B cell (primary cell): Measurements from ENCODE around the gene POLR2B. TPM values are rescaled to one million over a fixed set of nuclear protein-coding genes. Genes with fewer than 3 reads are reported as not detected.

Experiments
- ATAC-seq: fragments of 200-7000 bp; cut with Tn5 transposase; one replicate; pipeline ENCODE4 v1.10.0; 2021; ENCODE audit warnings: low read depth, mild to moderate bottlenecking, moderate number of reproducible peaks, moderate library complexity
- CTCF ChIA-PET: fragments of 350-600 bp; sonication (Branson Sonifier 250); formaldehyde crosslinking; loops from one replicate; lab custom pipeline; 2021; ENCODE audit warnings: antibody characterized with exemption, inconsistent platforms; lab: Charles Lee
- POLR2A ChIA-PET: fragments of 350-600 bp; sonication (Branson Sonifier 250); formaldehyde crosslinking; loops from one replicate; lab custom pipeline; 2021; ENCODE audit warnings: antibody characterized with exemption; lab: Charles Lee
- DNase-seq: peaks from one replicate; pipeline ENCODE4 v3.0.0; 2013
- H2AFZ ChIP-seq: 2 replicates; pipeline ENCODE4 v1.6.1; 2012; ENCODE audit warnings: mild to moderate bottlenecking, low read depth, low read length; ENCODE audit not compliant: insufficient read depth, poor library complexity, severe bottlenecking
- H3K27ac ChIP-seq, 2 donors: 1 replicate in 1 of 2; 2 replicates in 1 of 2; pipeline ENCODE4 v1.5.1; 2012 to 2013; ENCODE audit warnings: low read length in 2 of 2, mild to moderate bottlenecking in 2 of 2, moderate library complexity in 1 of 2
- H3K27me3 ChIP-seq, 4 experiments: fragments of 200-600 bp in 1 of 4; sonication (generic) in 1 of 4; replicated peaks in 1 of 4; 1 replicate in 2 of 4; 2 replicates in 2 of 4; pipeline versions ENCODE4 v1.6.1 to v1.7.0; 2013 to 2016; ENCODE audit warnings: low read length in 3 of 4, mild to moderate bottlenecking in 2 of 4, mixed read lengths in 1 of 4, moderate library complexity in 1 of 4; ENCODE audit not compliant: insufficient read depth in 4 of 4, control insufficient read depth in 3 of 4; ENCODE audit errors: control extremely low read depth in 1 of 4
- H3K36me3 ChIP-seq, 2 experiments: replicated peaks in 1 of 2; 1 replicate in 1 of 2; 2 replicates in 1 of 2; pipeline versions ENCODE4 v1.6.1 to v1.7.1; 2013; ENCODE audit warnings: low read length in 1 of 2; ENCODE audit not compliant: insufficient read depth in 2 of 2, control insufficient read depth in 1 of 2; ENCODE audit errors: control extremely low read depth in 1 of 2, extremely low read depth in 1 of 2
- H3K4me1 ChIP-seq, 2 donors: fragments of 200-600 bp in 1 of 2; sonication (generic) in 1 of 2; 1 replicate in 1 of 2; 2 replicates in 1 of 2; pipeline versions ENCODE4 v1.5.1 to v1.6.1; 2013 to 2017; ENCODE audit warnings: low read length in 2 of 2; ENCODE audit not compliant: control insufficient read depth in 2 of 2, insufficient read depth in 2 of 2
- H3K4me2 ChIP-seq: replicated peaks from 2 replicates; pipeline ENCODE3; 2012; ENCODE audit warnings: mild to moderate bottlenecking, low read depth, low read length; ENCODE audit not compliant: poor library complexity, severe bottlenecking
- H3K4me3 ChIP-seq, 5 experiments: fragments of 200-600 bp in 1 of 5; sonication (generic) in 1 of 5; 1 replicate in 3 of 5; 2 replicates in 2 of 5; pipeline versions ENCODE4 v1.5.1 to v1.7.0; 2011 to 2016; ENCODE audit warnings: low read length in 4 of 5, mild to moderate bottlenecking in 4 of 5, low read depth in 2 of 5, control low read depth in 1 of 5, moderate library complexity in 1 of 5; ENCODE audit not compliant: insufficient read depth in 1 of 5; ENCODE audit errors: control extremely low read depth in 1 of 5, extremely low read depth in 1 of 5
- H3K79me2 ChIP-seq: fragments of 200-600 bp; sonication (generic); one replicate; pipeline ENCODE4 v1.6.0; 2016; ENCODE audit warnings: low read length; ENCODE audit not compliant: control insufficient read depth, insufficient read depth
- H3K9ac ChIP-seq: fragments of 200-600 bp; sonication (generic); 2 replicates; pipeline ENCODE4 v1.6.1; 2017; ENCODE audit warnings: mild to moderate bottlenecking, low read length, moderate library complexity
- H3K9me3 ChIP-seq, 3 donors: one replicate each; pipeline versions ENCODE4 v1.6.1 to v1.7.1; 2013; ENCODE audit warnings: low read length in 2 of 3; ENCODE audit not compliant: control insufficient read depth in 2 of 3, insufficient read depth in 1 of 3; ENCODE audit errors: control extremely low read depth in 1 of 3
- H4K20me1 ChIP-seq: 2 replicates; pipeline ENCODE4 v1.6.0; 2012; ENCODE audit warnings: mild to moderate bottlenecking, low read length; ENCODE audit not compliant: insufficient read depth, control insufficient read depth, poor library complexity, severe bottlenecking
- H3K27ac Mint-ChIP-seq: one replicate; pipeline ENCODE4 v1.8.0; 2021; ENCODE audit warnings: mixed read lengths
- H3K27me3 Mint-ChIP-seq: one replicate; pipeline ENCODE4 v1.8.0; 2021; ENCODE audit warnings: mixed read lengths
- H3K4me1 Mint-ChIP-seq: one replicate; pipeline ENCODE4 v1.8.0; 2021; ENCODE audit warnings: mixed read lengths
- H3K4me3 Mint-ChIP-seq: one replicate; pipeline ENCODE4 v1.8.0; 2021; ENCODE audit warnings: mixed read lengths
- H3K9me3 Mint-ChIP-seq: one replicate; pipeline ENCODE4 v1.8.0; 2022; ENCODE audit warnings: mixed read lengths; ENCODE audit not compliant: insufficient read depth
- CTCF ChIP-seq: fragments of 200-600 bp; IDR thresholded peaks from one replicate; pipeline ENCODE4 v1.8.0; 2022; ENCODE audit warnings: antibody characterized with exemption, mild to moderate bottlenecking
- EZH2 ChIP-seq: IDR thresholded peaks from 2 replicates; pipeline ENCODE4 v1.6.1; 2012; ENCODE audit warnings: borderline replicate concordance, low read depth, mild to moderate bottlenecking, moderate library complexity, low read length; ENCODE audit not compliant: insufficient read depth, poor library complexity, severe bottlenecking
- WGBS: methylation state at CpG from one replicate; pipeline ENCODE4 v1.1.5; 2013; ENCODE audit warnings: missing lambda C conversion rate; ENCODE audit not compliant: insufficient coverage; 5-methylcytosine and 5-hydroxymethylcytosine counted together
- intact Hi-C: fragments of 100-400 bp; cut with micrococcal nuclease; formaldehyde crosslinking; loops from one replicate; pipeline ENCODE4 v1.10.0; 2022
- polyA plus RNA-seq: library from polyadenylated mRNA; depleted of rRNA; stranded (reverse); fragments of >200 nt; gene quantifications from 2 replicates; pipeline ENCODE4 v1.2.3, GENCODE V29; 2012
- total RNA-seq, 2 donors: library from RNA; stranded (reverse); fragments of 120-200 nt in 1 of 2; gene quantifications; 1 replicate in 1 of 2; 2 replicates in 1 of 2; pipeline versions ENCODE4 v1.2.3 to v1.2.4, GENCODE V29; 2013 to 2022

POLR2B gene
- total and polyA plus RNA-seq, 2 donors (not counting 1 experiment from before 2014, with no cell fraction given) = 37.5 to 108 TPM

- no peak for DNase-seq
- intact Hi-C loops = no loop called here
These were observed 20.6 kb upstream of the POLR2B start for GRCh38 chr4:56958111-56958517.

GRCh38 chr4:56959100-56959499 is 19.6 kb upstream of the POLR2B start:
- Histone ChIP-seq H3K4me2 (no peak overlapping the region), H3K27me3 (no peaks in the 10 kb centered on the region), H3K4me3 (no peak overlapping the region), H4K20me1 (no peaks in the 10 kb centered on the region), H2AFZ (no peak overlapping the region), H3K27ac (no peak overlapping the region), H3K36me3 (peaks cover 0 to 12% of the 10 kb centered on the region in 2 experiments), H3K4me1 (no peaks in the 10 kb centered on the region), H3K9ac (no peak overlapping the region), H3K79me2 (no peaks in the 10 kb centered on the region), H3K9me3 (no peaks in the 10 kb centered on the region)
- H3K9me3 Mint-ChIP-seq = no peaks in the 10 kb centered on the region
- ChIA-PET POLR2A (no interaction called here), CTCF (interaction anchor here (1.9 kb wide), 1 partner anchor 18 kb away, joined by 4 read pairs; the partner anchor contains the start of gene NOA1)
- no peaks in the 10 kb centered on the region for H3K27me3 Mint-ChIP-seq
- DNase-seq = no peak
- TF ChIP-seq EZH2 = no peak
- TF ChIP-seq CTCF = no peak
- H3K27ac Mint-ChIP-seq = no peak overlapping the region
- intact Hi-C loops = no loop called here
- ATAC-seq = no peak
- WGBS = no CpG with 5 or more reads among the region's 1 CpG
- no peak overlapping the region for H3K4me3 Mint-ChIP-seq
- H3K4me1 Mint-ChIP-seq = no peaks in the 10 kb centered on the region

More at GRCh38 chr4:56958111-56958517, 20.6 kb upstream of the POLR2B start:
- ChIA-PET CTCF (interaction anchor here (1.9 kb wide), 1 partner anchor 19 kb away, joined by 4 read pairs; the partner anchor contains the start of gene NOA1), POLR2A (no interaction called here)
- Histone ChIP-seq H3K4me2 (no peak overlapping the region), H3K4me1 (no peaks in the 10 kb centered on the region), H3K9me3 (no peaks in the 10 kb centered on the region), H3K79me2 (no peaks in the 10 kb centered on the region), H3K4me3 (no peak overlapping the region), H3K36me3 (peaks cover 0 to 6% of the 10 kb centered on the region in 2 experiments), H3K9ac (no peak overlapping the region), H2AFZ (no peak overlapping the region), H4K20me1 (no peaks in the 10 kb centered on the region), H3K27ac (no peak overlapping the region), H3K27me3 (no peaks in the 10 kb centered on the region)
- no peak overlapping the region for H3K4me3 Mint-ChIP-seq
- no peaks in the 10 kb centered on the region for H3K27me3 Mint-ChIP-seq
- H3K27ac Mint-ChIP-seq = no peak overlapping the region
- WGBS = 95% methylated on average over 6 of the region's 7 CpGs
- no peak for TF ChIP-seq CTCF
- no peak for TF ChIP-seq EZH2
- no peaks in the 10 kb centered on the region for H3K9me3 Mint-ChIP-seq
- no peak for ATAC-seq
- H3K4me1 Mint-ChIP-seq = no peaks in the 10 kb centered on the region
